Camera-type eye (tissue), 1 donor: ENCODE results near the gene AMTN. TPM values are rescaled to one million over a fixed set of nuclear protein-coding genes. Genes with fewer than 3 reads are reported as not detected.

Source experiments
- total RNA-seq: library from RNA; depleted of rRNA; stranded (reverse); fragments of >200 nt; gene quantifications from one replicate; pipeline ENCODE4 v1.2.3, GENCODE V29; 2014

The AMTN gene
- not detected for total RNA-seq

GRCh38 chr4:70518269-70518668, at the start of gene AMTN:
Gene AMTN (plus strand): TSS chr4:70518569. CDS start chr4:70518778, 209 bp downstream.

GRCh38 chr4:70471897-70472296, 46.5 kb upstream of the AMTN start, which contains the start of gene MUC7:
Gene MUC7 (plus strand): TSS chr4:70472197. CDS start chr4:70474022, 1,825 bp downstream.

Other genes with a start within 250 kb of the AMTN start
- gene CABS1, start 183.6 kb upstream of the AMTN start, total RNA-seq, result not detected
- not detected for gene SMR3A, start 157.8 kb upstream of the AMTN start, total RNA-seq
- not detected for gene SMR3B, start 135.4 kb upstream of the AMTN start, total RNA-seq
- gene OPRPN, start 120.6 kb upstream of the AMTN start, total RNA-seq, result 9.1 TPM
- gene MUC7, start 46.4 kb upstream of the AMTN start, total RNA-seq, result 0.44 TPM
- not detected for gene AMBN, start 73.7 kb downstream of the AMTN start, total RNA-seq
- 0.27 TPM for gene ENAM, start 110.2 kb downstream of the AMTN start, total RNA-seq
- gene JCHAIN, start 147.9 kb downstream of the AMTN start, total RNA-seq, result 3.0 TPM
- gene UTP3, start 170.0 kb downstream of the AMTN start, total RNA-seq, result 24.6 TPM
- 183 TPM for gene RUFY3, start 203.4 kb downstream of the AMTN start, total RNA-seq